IPS-15b (cell line): ENCODE results near the gene GDAP1L1.
A peak's percentile ranks its signal among the peaks of the same experiment; 100 is the strongest.

Source experiments
- H3K27me3 ChIP-seq: one replicate; pipeline ENCODE4 v1.6.1; 2013; ENCODE audit warnings: low read length; ENCODE audit not compliant: control insufficient read depth, insufficient read depth
- H3K36me3 ChIP-seq: one replicate; pipeline ENCODE4 v1.6.1; 2013; ENCODE audit warnings: low read length; ENCODE audit not compliant: control insufficient read depth, insufficient read depth
- H3K4me1 ChIP-seq: one replicate; pipeline ENCODE4 v1.6.1; 2013; ENCODE audit warnings: mild to moderate bottlenecking, low read length; ENCODE audit not compliant: control insufficient read depth, insufficient read depth
- H3K4me3 ChIP-seq: one replicate; pipeline ENCODE4 v1.5.1; 2013; ENCODE audit warnings: low read depth, low read length
- H3K9ac ChIP-seq: one replicate; pipeline ENCODE4 v1.6.1; 2013; ENCODE audit warnings: low read depth, mild to moderate bottlenecking, low read length
- H3K9me3 ChIP-seq: one replicate; pipeline ENCODE4 v1.6.1; 2013; ENCODE audit warnings: mild to moderate bottlenecking, low read length; ENCODE audit not compliant: control insufficient read depth, insufficient read depth

Gene GDAP1L1

DNA sequence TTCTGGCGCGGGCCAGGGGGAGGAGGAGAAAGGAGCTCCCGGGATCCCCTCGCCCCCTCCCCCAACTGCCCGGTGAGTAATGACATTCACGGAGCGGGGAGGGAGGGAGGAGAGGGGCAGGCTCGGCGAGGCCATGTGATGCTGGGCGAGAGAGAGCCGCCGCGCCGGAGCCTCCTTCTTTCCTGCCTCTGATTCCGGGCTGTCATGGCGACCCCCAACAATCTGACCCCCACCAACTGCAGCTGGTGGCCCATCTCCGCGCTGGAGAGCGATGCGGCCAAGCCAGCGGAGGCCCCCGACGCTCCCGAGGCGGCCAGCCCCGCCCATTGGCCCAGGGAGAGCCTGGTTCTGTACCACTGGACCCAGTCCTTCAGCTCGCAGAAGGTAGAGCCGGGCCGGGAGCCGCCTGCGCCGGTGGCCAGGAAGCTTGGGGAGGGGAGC lies at the start of gene GDAP1L1:
GDAP1L1 (plus strand) TSS at position 178 of the 441 bp plus-strand sequence; CDS start at position 205, 27 bp downstream.
- Histone ChIP-seq H3K4me1 (peaks cover 10% of the 10 kb centered on the region), H3K9ac (no peak within 1 kb of the TSS), H3K27me3 (peaks cover 7% of the 10 kb centered on the region), H3K9me3 (no peaks in the 10 kb centered on the region), H3K4me3 (peak within 1 kb of the TSS; percentile 76), H3K36me3 (no peaks in the 10 kb centered on the region)

DNA sequence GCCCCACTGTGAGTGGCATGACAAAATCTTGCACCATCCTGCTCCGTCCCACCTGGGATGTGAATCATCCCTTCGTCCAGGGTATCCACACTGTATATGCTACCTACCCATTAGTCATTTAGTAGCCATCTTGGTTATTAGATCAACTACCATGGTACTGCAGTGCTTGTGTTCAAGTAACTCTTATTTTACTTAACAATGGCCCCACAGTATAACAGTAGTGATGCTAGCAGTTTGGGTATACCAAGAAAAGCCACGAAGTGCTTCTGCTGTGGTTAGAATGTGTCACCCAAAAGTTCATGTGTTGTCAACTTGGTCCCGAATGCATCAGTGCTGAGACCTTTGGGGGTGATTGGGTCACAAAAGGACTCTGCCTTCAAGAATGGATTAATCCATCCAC lies 48.2 kb upstream of the GDAP1L1 start:
- Histone ChIP-seq H3K4me3 (no peak overlapping the region), H3K9ac (no peak overlapping the region), H3K9me3 (no peaks in the 10 kb centered on the region), H3K4me1 (no peaks in the 10 kb centered on the region), H3K27me3 (no peaks in the 10 kb centered on the region), H3K36me3 (peaks cover 22% of the 10 kb centered on the region)

DNA sequence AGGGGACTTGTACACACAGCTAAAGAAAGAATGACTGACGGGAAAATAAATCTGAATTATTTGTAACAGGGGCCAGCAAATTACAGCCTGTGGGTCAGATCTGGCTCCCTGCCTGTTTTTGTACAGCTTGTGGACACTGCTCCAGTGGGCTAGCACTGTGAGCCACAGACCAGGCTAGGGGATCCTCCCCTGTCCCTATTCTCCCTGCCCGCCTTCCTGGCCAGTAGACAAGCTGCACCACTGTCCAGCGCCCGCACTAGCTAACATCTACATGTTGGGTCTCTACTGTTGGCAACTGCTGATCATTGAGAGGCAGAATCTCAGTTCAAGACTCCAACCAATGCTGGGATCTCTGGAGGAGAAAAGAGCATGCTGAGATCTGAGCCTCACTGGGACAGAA lies 47.2 kb upstream of the GDAP1L1 start:
- no peak overlapping the region for H3K4me3 ChIP-seq
- no peaks in the 10 kb centered on the region for H3K4me1 ChIP-seq
- H3K36me3 ChIP-seq, result peaks cover 22% of the 10 kb centered on the region
- H3K9me3 ChIP-seq, result no peaks in the 10 kb centered on the region
- no peak overlapping the region for H3K9ac ChIP-seq
- no peaks in the 10 kb centered on the region for H3K27me3 ChIP-seq

DNA sequence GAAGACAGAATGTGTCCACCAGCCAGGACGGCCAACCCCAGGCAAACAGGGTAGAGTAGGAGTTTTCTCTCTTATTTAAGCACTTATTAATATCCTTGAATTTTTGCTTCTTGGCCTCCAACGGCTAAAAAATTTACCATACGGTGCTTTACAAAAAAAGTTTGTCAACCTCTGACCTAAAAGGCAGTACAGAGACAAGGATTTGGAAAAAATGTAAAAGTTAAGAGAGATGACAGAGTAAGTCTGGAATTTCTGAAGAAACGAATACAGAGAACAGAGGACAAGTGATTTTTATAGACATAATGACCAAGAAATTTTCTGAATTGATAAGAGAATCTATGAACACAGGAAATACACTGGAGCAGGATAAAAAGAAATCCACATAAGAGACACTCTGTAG lies 46.7 kb upstream of the GDAP1L1 start:
- Histone ChIP-seq H3K36me3 (peaks cover 22% of the 10 kb centered on the region), H3K27me3 (no peaks in the 10 kb centered on the region), H3K9ac (no peak overlapping the region), H3K4me3 (no peak overlapping the region), H3K4me1 (no peaks in the 10 kb centered on the region), H3K9me3 (no peaks in the 10 kb centered on the region)

DNA sequence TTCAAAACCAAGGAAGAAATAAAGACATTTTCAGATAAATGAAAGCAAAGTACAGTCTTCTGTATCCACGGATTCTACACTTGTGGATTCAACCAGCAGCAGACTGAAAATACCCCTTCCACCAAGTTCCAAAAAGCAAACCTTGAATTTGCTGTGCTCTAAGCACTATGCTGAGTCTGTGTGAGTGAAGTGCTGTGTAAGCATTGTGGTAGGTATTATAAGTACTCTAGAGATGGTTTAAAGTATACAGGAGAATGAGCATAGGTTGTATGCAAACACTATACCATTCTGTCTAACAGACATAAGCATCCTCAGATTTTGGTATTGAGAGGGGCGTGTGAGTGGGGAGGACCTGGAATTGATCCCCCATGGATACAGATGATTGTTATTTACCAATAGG lies 46.1 kb upstream of the GDAP1L1 start:
- no peaks in the 10 kb centered on the region for H3K4me1 ChIP-seq
- no peak overlapping the region for H3K4me3 ChIP-seq
- no peaks in the 10 kb centered on the region for H3K9me3 ChIP-seq
- H3K9ac ChIP-seq, result no peak overlapping the region
- peaks cover 24% of the 10 kb centered on the region for H3K36me3 ChIP-seq
- H3K27me3 ChIP-seq, result no peaks in the 10 kb centered on the region

DNA sequence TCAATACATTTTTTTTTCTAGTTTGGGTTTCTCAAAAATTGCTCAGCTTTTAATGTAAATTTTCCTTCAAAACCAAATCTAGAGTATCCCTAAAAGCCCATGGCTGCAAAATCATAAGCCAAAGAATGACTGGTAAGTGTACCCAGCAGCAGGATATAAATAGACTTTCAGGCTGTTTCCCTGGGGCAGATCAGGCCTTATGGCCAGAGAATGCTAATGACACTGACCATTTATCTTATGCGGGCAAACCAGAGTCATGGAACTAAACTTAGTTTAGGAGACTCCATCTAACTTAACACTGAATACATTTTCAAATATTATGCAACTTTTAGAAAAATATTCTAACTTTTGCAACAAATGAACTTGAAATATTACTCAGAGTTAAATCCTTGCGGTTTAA lies 43.9 kb upstream of the GDAP1L1 start:
- Histone ChIP-seq H3K4me3 (no peak overlapping the region), H3K27me3 (no peaks in the 10 kb centered on the region), H3K4me1 (no peaks in the 10 kb centered on the region), H3K9me3 (no peaks in the 10 kb centered on the region), H3K36me3 (peaks cover 15% of the 10 kb centered on the region), H3K9ac (no peak overlapping the region)

DNA sequence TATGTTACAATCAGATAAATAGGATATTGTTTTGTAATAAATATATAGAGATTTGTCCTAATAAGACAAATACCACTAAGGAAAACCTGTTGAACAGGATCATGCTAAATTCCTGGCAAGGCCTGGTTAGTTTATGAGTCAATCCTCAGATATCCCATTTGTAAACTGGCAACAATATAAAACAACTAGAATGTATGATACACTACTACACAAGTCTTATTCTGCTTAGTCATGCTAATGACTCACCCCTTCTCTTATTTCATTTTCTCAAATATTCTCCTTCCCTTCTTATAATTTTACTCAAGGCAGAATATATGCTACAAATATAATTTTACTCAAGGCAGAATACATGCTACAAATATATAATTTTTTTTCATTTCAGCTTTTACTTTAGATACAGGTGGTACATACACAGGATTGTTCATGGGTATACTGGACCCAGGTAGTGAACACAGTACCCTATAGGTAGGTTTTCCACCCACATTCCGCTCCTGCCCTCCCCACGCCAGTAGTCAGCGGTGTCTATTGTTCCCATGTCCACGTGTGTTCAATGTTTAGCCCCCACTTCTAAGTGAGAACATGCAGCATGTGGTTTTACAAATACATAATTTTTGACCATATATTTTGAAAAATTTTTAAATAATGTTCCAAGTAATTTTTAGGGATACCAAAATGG lies 42.8 kb upstream of the GDAP1L1 start:
- Histone ChIP-seq H3K27me3 (no peaks in the 10 kb centered on the region), H3K36me3 (peaks cover 15% of the 10 kb centered on the region), H3K9me3 (no peaks in the 10 kb centered on the region), H3K9ac (no peak overlapping the region), H3K4me3 (no peak overlapping the region), H3K4me1 (peaks cover 9% of the 10 kb centered on the region)

DNA sequence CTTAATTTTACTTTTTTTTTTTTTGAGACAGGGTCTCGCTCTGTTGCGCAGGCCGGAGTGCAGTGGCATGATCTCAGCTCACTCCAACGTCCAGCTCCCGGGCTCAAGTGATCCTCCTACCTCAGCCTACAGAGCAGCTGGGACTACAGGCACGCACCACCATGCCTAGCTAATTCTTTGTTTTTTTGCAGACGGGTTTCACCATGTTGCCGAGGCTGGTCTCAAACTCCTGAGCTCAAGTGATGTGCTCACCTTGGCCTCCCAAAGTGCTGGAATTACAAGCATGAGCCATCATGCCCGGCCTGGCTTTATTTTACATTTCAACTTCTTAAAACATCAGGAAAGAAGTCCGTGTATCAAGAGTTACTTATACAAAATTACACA lies 42.3 kb upstream of the GDAP1L1 start:
- H3K36me3 ChIP-seq, result peaks cover 13% of the 10 kb centered on the region
- H3K4me3 ChIP-seq, result no peak overlapping the region
- no peaks in the 10 kb centered on the region for H3K27me3 ChIP-seq
- no peaks in the 10 kb centered on the region for H3K9me3 ChIP-seq
- H3K9ac ChIP-seq, result no peak overlapping the region
- H3K4me1 ChIP-seq, result peaks cover 9% of the 10 kb centered on the region

DNA sequence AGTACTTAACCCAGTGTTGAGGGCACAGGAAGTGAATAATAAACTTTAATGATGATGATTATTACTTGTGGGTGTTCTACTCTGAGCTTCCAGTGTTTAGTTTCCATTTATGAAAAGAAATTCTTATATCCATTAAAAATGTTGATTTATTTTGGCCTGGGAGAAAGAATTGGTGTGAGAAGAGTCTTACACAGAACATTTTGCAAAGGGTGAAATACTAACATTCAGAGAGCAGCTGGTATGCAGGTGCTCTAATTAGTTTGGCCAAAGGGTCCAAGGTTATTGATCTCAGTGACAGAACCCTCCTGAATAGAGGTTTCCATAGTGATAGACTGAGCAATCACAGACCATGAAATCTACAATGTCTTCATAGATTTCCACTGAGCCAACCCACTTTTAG lies 41.0 kb upstream of the GDAP1L1 start:
- Histone ChIP-seq H3K27me3 (no peaks in the 10 kb centered on the region), H3K9ac (no peak overlapping the region), H3K4me1 (peaks cover 9% of the 10 kb centered on the region), H3K4me3 (no peak overlapping the region), H3K36me3 (peaks cover 9% of the 10 kb centered on the region), H3K9me3 (no peaks in the 10 kb centered on the region)

DNA sequence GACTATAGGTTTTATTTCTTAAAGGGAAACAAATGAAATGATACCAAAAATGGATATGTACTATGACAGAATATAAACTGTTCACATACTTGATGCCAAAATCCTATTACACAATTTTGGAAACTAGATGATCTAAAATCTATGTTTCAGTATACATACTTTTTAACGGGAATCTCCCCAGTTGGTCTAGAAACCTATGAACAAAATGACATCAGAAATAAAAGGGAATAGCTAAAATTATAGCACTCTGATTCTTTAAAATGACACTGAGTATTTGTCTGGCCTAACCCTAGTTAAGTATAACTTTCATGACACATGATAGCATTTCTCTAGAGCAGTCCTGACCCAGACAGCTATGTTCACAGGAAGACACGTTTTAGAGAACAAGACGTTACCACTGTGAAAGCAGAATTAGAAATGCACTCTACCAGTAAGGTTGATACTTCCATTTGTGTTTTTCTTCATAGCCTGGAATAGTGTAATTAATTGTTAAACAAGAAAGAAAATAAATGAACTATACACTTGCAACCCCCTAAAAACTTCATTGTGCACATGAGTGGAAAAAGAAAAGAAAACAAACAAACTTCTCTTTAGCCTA lies 39.9 kb upstream of the GDAP1L1 start:
- H3K4me3 ChIP-seq, result no peak overlapping the region
- H3K27me3 ChIP-seq, result no peaks in the 10 kb centered on the region
- peaks cover 11% of the 10 kb centered on the region for H3K4me1 ChIP-seq
- no peak overlapping the region for H3K9ac ChIP-seq
- H3K36me3 ChIP-seq, result peaks cover 6% of the 10 kb centered on the region
- no peaks in the 10 kb centered on the region for H3K9me3 ChIP-seq

DNA sequence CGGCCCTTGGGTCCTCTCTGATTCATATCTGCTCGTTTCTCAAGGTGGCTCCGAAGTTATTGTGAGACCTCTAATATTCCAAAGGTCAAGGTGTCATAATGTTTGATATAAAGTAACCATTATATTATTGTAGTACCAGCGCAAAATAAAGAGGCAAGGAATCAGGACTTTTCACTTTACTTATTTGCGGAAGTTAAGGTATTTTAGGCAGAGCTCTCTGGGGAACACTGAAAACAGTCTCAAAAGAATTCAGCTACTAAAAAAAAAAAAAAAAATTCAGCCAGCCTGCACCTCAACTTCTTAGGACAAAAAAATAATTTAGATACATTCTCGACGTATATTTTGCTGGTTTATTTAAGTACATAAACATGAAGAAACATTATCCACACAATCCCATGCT lies 38.9 kb upstream of the GDAP1L1 start:
- no peaks in the 10 kb centered on the region for H3K9me3 ChIP-seq
- H3K4me1 ChIP-seq, result peaks cover 11% of the 10 kb centered on the region
- no peak overlapping the region for H3K9ac ChIP-seq
- peaks cover 4% of the 10 kb centered on the region for H3K36me3 ChIP-seq
- no peaks in the 10 kb centered on the region for H3K27me3 ChIP-seq
- peak overlapping the region; percentile 94 for H3K4me3 ChIP-seq

DNA sequence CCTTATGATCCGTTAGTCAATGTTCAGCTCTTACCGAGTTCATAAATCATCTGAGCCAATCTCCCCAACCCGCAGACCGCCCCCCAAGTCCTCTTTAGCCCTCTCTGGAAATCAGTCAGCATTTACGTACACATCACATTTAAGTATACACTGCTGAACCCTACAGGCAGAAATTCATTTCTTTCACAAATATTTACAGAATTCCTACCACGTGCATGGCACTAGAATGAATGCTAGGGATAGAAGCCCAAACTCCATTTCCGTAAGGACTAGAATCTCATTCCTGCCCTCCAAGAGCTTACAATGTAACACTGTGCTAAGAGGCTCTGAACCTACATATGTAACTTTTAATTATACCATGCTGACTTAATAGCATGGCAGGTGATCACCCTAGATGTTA lies 38.3 kb upstream of the GDAP1L1 start:
- no peak overlapping the region for H3K9ac ChIP-seq
- peaks cover 11% of the 10 kb centered on the region for H3K4me1 ChIP-seq
- no peaks in the 10 kb centered on the region for H3K9me3 ChIP-seq
- H3K27me3 ChIP-seq, result no peaks in the 10 kb centered on the region
- peak overlapping the region; percentile 94 for H3K4me3 ChIP-seq
- H3K36me3 ChIP-seq, result peaks cover 4% of the 10 kb centered on the region
